IPS-15b (cell line): Measurements from ENCODE around the gene ENTPD6.

Experiments
- H3K27me3 ChIP-seq: one replicate; pipeline ENCODE4 v1.6.1; 2013; ENCODE audit warnings: low read length; ENCODE audit not compliant: control insufficient read depth, insufficient read depth
- H3K36me3 ChIP-seq: one replicate; pipeline ENCODE4 v1.6.1; 2013; ENCODE audit warnings: low read length; ENCODE audit not compliant: control insufficient read depth, insufficient read depth
- H3K4me1 ChIP-seq: one replicate; pipeline ENCODE4 v1.6.1; 2013; ENCODE audit warnings: mild to moderate bottlenecking, low read length; ENCODE audit not compliant: control insufficient read depth, insufficient read depth
- H3K4me3 ChIP-seq: one replicate; pipeline ENCODE4 v1.5.1; 2013; ENCODE audit warnings: low read depth, low read length
- H3K9ac ChIP-seq: one replicate; pipeline ENCODE4 v1.6.1; 2013; ENCODE audit warnings: low read depth, mild to moderate bottlenecking, low read length
- H3K9me3 ChIP-seq: one replicate; pipeline ENCODE4 v1.6.1; 2013; ENCODE audit warnings: mild to moderate bottlenecking, low read length; ENCODE audit not compliant: control insufficient read depth, insufficient read depth

The ENTPD6 gene

GRCh38 chr20:25251019-25251418 is 55.5 kb downstream of the ENTPD6 start:
- Histone ChIP-seq H3K9ac (no peak overlapping the region), H3K36me3 (no peaks in the 10 kb centered on the region), H3K4me3 (no peak overlapping the region), H3K4me1 (peaks cover 9% of the 10 kb centered on the region), H3K27me3 (peaks cover 13% of the 10 kb centered on the region), H3K9me3 (no peaks in the 10 kb centered on the region)

- Histone ChIP-seq H3K9ac (no peak overlapping the region), H3K9me3 (no peaks in the 10 kb centered on the region), H3K36me3 (no peaks in the 10 kb centered on the region), H3K4me3 (no peak overlapping the region), H3K4me1 (peaks cover 9% of the 10 kb centered on the region), H3K27me3 (peaks cover 8% of the 10 kb centered on the region)
These were observed 56.0 kb downstream of the ENTPD6 start for GRCh38 chr20:25251558-25251957.

- H3K9me3 ChIP-seq: no peaks in the 10 kb centered on the region
- H3K4me3 ChIP-seq: no peak overlapping the region
- peaks cover 4% of the 10 kb centered on the region for H3K4me1 ChIP-seq
- H3K27me3 ChIP-seq: peaks cover under 1% of the 10 kb centered on the region
- H3K9ac ChIP-seq: no peak overlapping the region
- no peaks in the 10 kb centered on the region for H3K36me3 ChIP-seq
These were observed 56.7 kb downstream of the ENTPD6 start for GRCh38 chr20:25252230-25252651.

GRCh38 chr20:25252686-25253421 is 57.3 kb downstream of the ENTPD6 start:
- H3K36me3 ChIP-seq: no peaks in the 10 kb centered on the region
- H3K9ac ChIP-seq: no peak overlapping the region
- H3K4me3 ChIP-seq: no peak overlapping the region
- H3K4me1 ChIP-seq: peaks cover 4% of the 10 kb centered on the region
- no peaks in the 10 kb centered on the region for H3K27me3 ChIP-seq
- no peaks in the 10 kb centered on the region for H3K9me3 ChIP-seq

GRCh38 chr20:25253606-25254275 is 58.2 kb downstream of the ENTPD6 start:
- Histone ChIP-seq H3K9me3 (no peaks in the 10 kb centered on the region), H3K9ac (no peak overlapping the region), H3K27me3 (no peaks in the 10 kb centered on the region), H3K4me1 (peaks cover 4% of the 10 kb centered on the region), H3K4me3 (no peak overlapping the region), H3K36me3 (peaks cover 2% of the 10 kb centered on the region)

GRCh38 chr20:25254571-25254970 is 59.1 kb downstream of the ENTPD6 start:
- Histone ChIP-seq H3K4me3 (no peak overlapping the region), H3K36me3 (peaks cover 3% of the 10 kb centered on the region), H3K9me3 (no peaks in the 10 kb centered on the region), H3K27me3 (no peaks in the 10 kb centered on the region), H3K4me1 (no peaks in the 10 kb centered on the region), H3K9ac (no peak overlapping the region)

- peaks cover 3% of the 10 kb centered on the region for H3K36me3 ChIP-seq
These were observed 59.6 kb downstream of the ENTPD6 start for GRCh38 chr20:25254986-25255680.

GRCh38 chr20:25256226-25256859 is 60.8 kb downstream of the ENTPD6 start:
- Histone ChIP-seq H3K4me3 (no peak overlapping the region), H3K9ac (no peak overlapping the region), H3K27me3 (no peaks in the 10 kb centered on the region), H3K4me1 (no peaks in the 10 kb centered on the region), H3K9me3 (peaks cover 3% of the 10 kb centered on the region), H3K36me3 (peaks cover 3% of the 10 kb centered on the region)

More at GRCh38 chr20:25254986-25255680, 59.6 kb downstream of the ENTPD6 start:
- peak overlapping the region; percentile 17 for H3K9ac ChIP-seq
- H3K9me3 ChIP-seq: no peaks in the 10 kb centered on the region
- no peaks in the 10 kb centered on the region for H3K27me3 ChIP-seq
- no peaks in the 10 kb centered on the region for H3K4me1 ChIP-seq
- no peak overlapping the region for H3K4me3 ChIP-seq

GRCh38 chr20:25257130-25257529 is 61.6 kb downstream of the ENTPD6 start:
- no peak overlapping the region for H3K9ac ChIP-seq
- no peaks in the 10 kb centered on the region for H3K4me1 ChIP-seq
- H3K36me3 ChIP-seq: peaks cover 3% of the 10 kb centered on the region
- H3K27me3 ChIP-seq: no peaks in the 10 kb centered on the region
- H3K9me3 ChIP-seq: peaks cover 3% of the 10 kb centered on the region
- H3K4me3 ChIP-seq: no peak overlapping the region

GRCh38 chr20:25257756-25258475 is 62.4 kb downstream of the ENTPD6 start:
- H3K36me3 ChIP-seq: peaks cover 3% of the 10 kb centered on the region
- H3K4me3 ChIP-seq: no peak overlapping the region
- H3K4me1 ChIP-seq: no peaks in the 10 kb centered on the region
- H3K9me3 ChIP-seq: peaks cover 3% of the 10 kb centered on the region
- no peaks in the 10 kb centered on the region for H3K27me3 ChIP-seq
- no peak overlapping the region for H3K9ac ChIP-seq

- Histone ChIP-seq H3K9me3 (peaks cover 3% of the 10 kb centered on the region), H3K4me1 (no peaks in the 10 kb centered on the region), H3K9ac (no peak overlapping the region), H3K27me3 (no peaks in the 10 kb centered on the region), H3K4me3 (no peak overlapping the region), H3K36me3 (peaks cover 3% of the 10 kb centered on the region)
These were observed 62.9 kb downstream of the ENTPD6 start for GRCh38 chr20:25258476-25258805.
